Colonic mucosa (tissue), 4 donors: ENCODE measurements around the gene PDE1A. TPM values are rescaled to one million over a fixed set of nuclear protein-coding genes. Genes with fewer than 3 reads are reported as not detected.

Experiments used
- DNase-seq: peaks from one replicate; pipeline ENCODE4 v3.0.0-alpha.2; 2020
- H3K27ac ChIP-seq: fragments of 200-600 bp; one replicate; pipeline ENCODE4 v1.8.0; 2021
- H3K27me3 ChIP-seq: fragments of 200-600 bp; one replicate; pipeline ENCODE4 v1.8.0; 2021
- H3K36me3 ChIP-seq: fragments of 200-600 bp; one replicate; pipeline ENCODE4 v1.8.0; 2021
- H3K4me1 ChIP-seq: fragments of 200-600 bp; one replicate; pipeline ENCODE4 v1.8.0; 2021; ENCODE audit warnings: mild to moderate bottlenecking
- H3K4me3 ChIP-seq: fragments of 200-600 bp; one replicate; pipeline ENCODE4 v1.8.0; 2021
- H3K9ac ChIP-seq, 2 donors: one replicate each; pipeline ENCODE4 v1.7.0; 2013; ENCODE audit warnings: control low read depth in 2 of 2, low read depth in 2 of 2, low read length in 2 of 2
- H3K9me3 ChIP-seq: fragments of 200-600 bp; one replicate; pipeline ENCODE4 v1.8.0; 2021
- intact Hi-C: fragments of 100-400 bp; cut with DNase I; formaldehyde crosslinking; loops from one replicate; pipeline ENCODE4 v1.14.1; 2022
- total RNA-seq, 2 donors: library from RNA; stranded (reverse); fragmentation: NEBNext Ultra II Directional in 1 of 2; extraction: Animal tissue kit (Norgen Biotek cat#: 25700) in 1 of 2; gene quantifications; one replicate each; pipeline ENCODE4 v1.2.1, GENCODE V29; 2021
- TF ChIP-seq, protein P1 (sequence below): fragments of 200-600 bp; IDR thresholded peaks from one replicate; pipeline ENCODE4 v1.8.0; 2022; ENCODE audit warnings: antibody characterized with exemption, mild to moderate bottlenecking
- donor health status: healthy.
- donor health status: DM: no; HTN: no; CAD: no.
- donor health status: DM: no; HTN: no; CAD: no.

Gene PDE1A
- total RNA-seq, 2 donors from 2014 or later = 1.7 to 3.9 TPM

DNA sequence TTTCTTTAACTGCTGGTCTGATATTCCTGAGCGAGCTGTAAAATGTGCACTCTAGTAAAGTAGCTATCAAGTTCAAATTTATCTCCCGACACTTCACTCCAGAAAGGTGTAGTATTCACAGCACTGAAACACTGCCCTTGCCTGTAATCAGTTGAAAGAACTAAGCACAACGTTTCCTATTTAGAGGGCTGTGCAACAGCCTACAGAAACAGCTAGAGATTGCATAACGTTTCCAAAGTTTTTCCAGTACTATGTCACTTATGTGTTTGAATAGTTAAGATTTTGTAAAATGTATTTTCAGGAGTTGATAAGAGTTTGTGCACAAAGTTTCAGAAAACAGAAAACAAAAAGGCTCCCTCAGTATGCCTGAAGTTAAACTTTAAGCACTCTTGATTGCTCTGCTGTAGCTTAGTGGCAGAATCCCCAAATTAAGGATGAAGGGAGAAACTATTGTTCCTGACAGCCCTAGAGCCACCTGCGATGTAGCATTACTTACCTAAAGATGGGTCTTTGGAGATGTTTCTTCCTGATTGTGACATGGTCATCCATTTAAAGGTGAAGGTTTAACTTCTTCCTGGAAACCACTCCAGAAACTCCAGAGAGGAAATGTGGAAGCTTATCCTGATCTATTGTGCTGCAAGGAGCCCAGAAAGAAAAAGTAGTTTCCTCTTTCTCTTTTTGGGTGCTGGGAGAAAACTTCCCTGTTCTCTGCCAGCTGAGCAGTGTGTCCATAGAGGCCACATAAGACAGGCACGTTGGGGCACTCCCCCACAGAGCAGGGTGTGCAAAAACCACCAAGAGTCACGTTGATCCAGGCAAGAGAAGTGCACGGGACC is 536 bp downstream of the PDE1A start:
- TF ChIP-seq, protein P1, sequence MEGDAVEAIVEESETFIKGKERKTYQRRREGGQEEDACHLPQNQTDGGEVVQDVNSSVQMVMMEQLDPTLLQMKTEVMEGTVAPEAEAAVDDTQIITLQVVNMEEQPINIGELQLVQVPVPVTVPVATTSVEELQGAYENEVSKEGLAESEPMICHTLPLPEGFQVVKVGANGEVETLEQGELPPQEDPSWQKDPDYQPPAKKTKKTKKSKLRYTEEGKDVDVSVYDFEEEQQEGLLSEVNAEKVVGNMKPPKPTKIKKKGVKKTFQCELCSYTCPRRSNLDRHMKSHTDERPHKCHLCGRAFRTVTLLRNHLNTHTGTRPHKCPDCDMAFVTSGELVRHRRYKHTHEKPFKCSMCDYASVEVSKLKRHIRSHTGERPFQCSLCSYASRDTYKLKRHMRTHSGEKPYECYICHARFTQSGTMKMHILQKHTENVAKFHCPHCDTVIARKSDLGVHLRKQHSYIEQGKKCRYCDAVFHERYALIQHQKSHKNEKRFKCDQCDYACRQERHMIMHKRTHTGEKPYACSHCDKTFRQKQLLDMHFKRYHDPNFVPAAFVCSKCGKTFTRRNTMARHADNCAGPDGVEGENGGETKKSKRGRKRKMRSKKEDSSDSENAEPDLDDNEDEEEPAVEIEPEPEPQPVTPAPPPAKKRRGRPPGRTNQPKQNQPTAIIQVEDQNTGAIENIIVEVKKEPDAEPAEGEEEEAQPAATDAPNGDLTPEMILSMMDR = no peak
- no peaks in the 10 kb centered on the region for H3K36me3 ChIP-seq
- peak overlapping the region in 1 of 2 donors; percentile 48 for H3K9ac ChIP-seq
- no peaks in the 10 kb centered on the region for H3K4me1 ChIP-seq
- peak overlapping the region; percentile 13 for H3K4me3 ChIP-seq
- no peaks in the 10 kb centered on the region for H3K9me3 ChIP-seq
- H3K27me3 ChIP-seq = no peaks in the 10 kb centered on the region
- DNase-seq = no peak
- peak overlapping the region; percentile 51 for H3K27ac ChIP-seq
- intact Hi-C loops = no loop called here

DNA sequence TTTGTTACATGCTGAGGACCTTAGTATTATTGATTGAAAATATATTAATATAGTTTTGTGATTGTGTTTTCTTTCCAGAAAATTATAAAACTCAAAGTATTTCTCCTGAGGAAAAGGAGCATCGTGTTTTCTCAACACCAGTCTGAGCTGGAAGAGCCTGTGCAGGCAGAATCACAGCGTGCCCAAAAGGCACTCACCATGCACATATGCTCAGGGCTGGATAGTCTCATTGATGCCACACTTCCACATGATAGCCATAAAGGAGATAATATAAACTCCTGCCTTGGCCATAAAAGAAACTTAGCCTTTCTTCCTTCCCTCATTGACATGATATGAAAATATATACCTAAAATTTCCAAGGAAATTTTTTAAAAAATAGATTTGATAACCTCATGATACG is 4.0 kb downstream of the PDE1A start:
- Histone ChIP-seq H3K27ac (no peak overlapping the region), H3K4me1 (no peaks in the 10 kb centered on the region), H3K4me3 (no peak overlapping the region), H3K9ac (no peak overlapping the region), H3K36me3 (no peaks in the 10 kb centered on the region), H3K27me3 (no peaks in the 10 kb centered on the region), H3K9me3 (no peaks in the 10 kb centered on the region)
- no peak for DNase-seq
- TF ChIP-seq, protein P1 = no peak
- intact Hi-C loops = no loop called here

DNA sequence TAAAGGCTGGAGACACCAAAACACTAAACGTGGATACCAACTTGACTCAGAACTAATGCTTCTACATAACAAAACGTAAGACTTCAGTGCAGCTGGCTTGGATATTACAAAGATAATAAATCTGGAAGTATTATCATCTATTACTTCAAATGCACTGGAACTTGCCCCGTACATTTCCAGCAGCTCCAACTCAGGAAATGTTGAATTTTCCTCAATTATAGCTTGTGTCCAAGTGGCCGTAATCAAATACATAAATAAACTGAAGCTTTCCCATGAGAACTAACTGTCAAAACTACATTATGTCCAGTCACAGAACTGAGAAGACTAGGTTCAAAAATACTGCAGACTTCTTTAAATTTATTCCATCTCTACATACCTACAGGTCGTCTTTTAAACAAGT is 6.2 kb downstream of the PDE1A start:
- Histone ChIP-seq H3K27me3 (no peaks in the 10 kb centered on the region), H3K9ac (no peak overlapping the region), H3K36me3 (no peaks in the 10 kb centered on the region), H3K9me3 (no peaks in the 10 kb centered on the region), H3K27ac (peak overlapping the region; percentile 3), H3K4me3 (no peak overlapping the region), H3K4me1 (no peaks in the 10 kb centered on the region)
- DNase-seq = no peak
- TF ChIP-seq, protein P1 = no peak
- intact Hi-C loops = no loop called here

DNA sequence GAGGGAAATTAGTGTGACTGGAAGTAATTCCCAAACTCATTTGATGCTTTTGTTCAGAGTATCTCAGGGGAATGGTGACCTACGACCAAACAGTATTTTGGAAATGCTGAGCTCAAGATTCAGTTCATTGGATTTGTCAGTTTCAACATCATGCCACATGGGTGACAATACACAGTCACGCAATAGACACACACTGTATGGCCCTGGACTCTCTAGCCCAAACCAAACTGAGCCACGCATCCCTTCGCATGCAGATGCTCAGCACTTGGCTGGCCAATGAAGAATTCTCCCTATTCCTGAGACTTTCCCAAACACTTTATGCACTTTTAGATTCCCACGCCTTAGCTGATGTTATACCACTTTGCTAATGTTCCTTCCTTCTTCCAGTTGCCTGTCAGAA is 10.0 kb downstream of the PDE1A start:
- no peak overlapping the region for H3K4me3 ChIP-seq
- no peaks in the 10 kb centered on the region for H3K9me3 ChIP-seq
- intact Hi-C loops = no loop called here
- no peaks in the 10 kb centered on the region for H3K27me3 ChIP-seq
- DNase-seq = no peak
- no peak overlapping the region for H3K9ac ChIP-seq
- TF ChIP-seq, protein P1 = no peak
- no peaks in the 10 kb centered on the region for H3K4me1 ChIP-seq
- H3K27ac ChIP-seq = no peak overlapping the region
- no peaks in the 10 kb centered on the region for H3K36me3 ChIP-seq

DNA sequence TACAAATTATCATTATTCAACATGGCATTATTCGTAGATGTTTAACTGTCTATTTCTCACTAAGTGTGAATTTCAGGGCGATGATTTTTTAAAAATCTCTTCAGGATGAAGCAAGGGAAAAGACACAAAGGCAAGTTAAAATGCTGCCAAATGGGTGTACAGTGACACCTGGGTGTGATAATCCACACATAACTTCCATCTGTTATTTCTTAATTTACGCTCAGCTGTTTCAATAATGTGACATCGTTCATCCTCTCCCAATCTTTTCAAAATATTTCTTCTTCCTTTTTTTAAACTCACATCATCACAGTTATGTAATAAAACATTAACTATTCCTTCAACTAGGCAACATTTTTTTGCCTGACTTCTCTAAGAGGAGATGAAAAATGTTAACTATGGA is 10.6 kb downstream of the PDE1A start:
- no peak for DNase-seq
- H3K27ac ChIP-seq = no peak overlapping the region

More for the DNA sequence above, 10.6 kb downstream of the PDE1A start:
- TF ChIP-seq, protein P1 = no peak
- Histone ChIP-seq H3K9me3 (no peaks in the 10 kb centered on the region), H3K27me3 (no peaks in the 10 kb centered on the region), H3K4me1 (no peaks in the 10 kb centered on the region), H3K4me3 (no peak overlapping the region), H3K36me3 (no peaks in the 10 kb centered on the region), H3K9ac (no peak overlapping the region)
- intact Hi-C loops = no loop called here
